ENCODE data around the gene C1orf232. TPM values are rescaled to one million over a fixed set of nuclear protein-coding genes. Genes with fewer than 3 reads are reported as not detected.
A peak's percentile ranks its signal among the peaks of the same experiment; 100 is the strongest.

C1orf232 gene
- total RNA-seq, 1 donor from 2014 or later, result not detected

GRCh38 chr1:26180010-26180506 lies 11.3 kb upstream of the C1orf232 start:
- DNase-seq (ENCODE audit: low read depth, low spot score), result no peak

DNA sequence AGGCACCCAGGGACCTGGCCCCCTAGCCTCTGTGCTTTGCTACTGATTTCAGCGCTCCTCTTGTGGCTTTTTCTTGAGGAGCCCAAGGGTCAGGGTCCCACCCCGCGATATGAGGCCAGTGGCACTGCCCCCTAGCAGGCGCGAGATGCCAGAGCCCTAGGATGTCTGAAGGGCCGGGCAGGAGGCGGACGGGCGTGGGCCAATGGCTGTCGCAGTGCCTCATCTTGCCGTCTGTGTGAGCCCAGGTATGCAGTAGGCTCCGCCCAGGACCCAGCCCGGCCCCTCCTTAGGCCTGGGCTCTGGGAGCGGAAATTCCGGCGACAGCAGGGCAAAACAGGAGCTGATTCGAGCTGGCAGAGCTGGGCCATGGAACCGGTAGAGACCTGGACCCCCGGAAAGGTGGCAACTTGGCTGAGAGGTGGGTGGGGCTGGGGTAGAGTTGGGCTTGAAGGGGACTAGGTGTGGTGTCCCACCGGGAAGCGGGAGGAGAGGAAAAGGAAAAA lies 8.5 kb upstream of the C1orf232 start, which contains the start of gene CNKSR1:
TSS of gene CNKSR1 (plus strand) at position 310 of the 503 bp plus-strand sequence. CDS start at position 367, 57 bp downstream.
- no peak for DNase-seq (ENCODE audit: low read depth, low spot score)

DNA sequence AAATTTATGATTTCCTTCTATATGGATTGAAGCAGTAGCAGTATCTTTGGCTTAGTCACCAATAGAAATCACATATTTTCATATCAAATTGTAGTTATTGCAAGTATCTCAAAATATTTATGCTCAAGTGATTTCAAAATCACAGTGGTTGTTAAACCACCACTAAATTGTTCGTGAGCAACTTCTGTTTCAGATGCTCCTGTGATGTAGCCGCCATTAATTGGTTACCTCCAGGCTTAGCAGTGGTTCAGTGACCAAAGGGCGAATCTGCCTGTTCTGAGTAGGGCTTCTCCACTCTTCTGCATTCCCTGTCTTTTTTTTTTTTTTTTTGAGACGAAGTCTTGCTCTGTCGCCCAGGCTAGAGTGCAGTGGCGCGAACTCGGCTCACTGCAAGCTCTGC lies 6.6 kb upstream of the C1orf232 start:
- no peak for DNase-seq (ENCODE audit: low read depth, low spot score)

GRCh38 chr1:26171084-26172072 lies 2.6 kb upstream of the C1orf232 start, which contains the start of gene ZNF593OS:
ZNF593OS (minus strand) TSS chr1:26171832; CDS start chr1:26171661, 171 bp downstream.
- no peak for DNase-seq (ENCODE audit: low read depth, low spot score)

DNA sequence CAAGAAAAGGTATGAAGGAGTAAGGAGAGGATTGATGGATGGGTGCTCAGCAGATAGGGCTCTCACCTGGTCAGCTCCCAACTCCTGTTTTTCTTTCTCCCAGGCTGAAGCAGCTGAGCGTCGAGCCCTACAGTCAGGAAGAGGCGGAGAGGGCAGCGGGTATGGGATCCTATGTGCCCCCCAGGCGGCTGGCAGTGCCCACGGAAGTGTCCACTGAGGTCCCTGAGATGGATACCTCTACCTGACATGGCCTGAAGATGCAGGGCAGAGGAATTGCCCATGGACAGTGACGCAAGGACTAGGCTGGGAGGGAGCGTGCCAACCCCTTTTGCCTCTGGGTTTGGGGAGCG lies 1.7 kb upstream of the C1orf232 start:
- DNase-seq (ENCODE audit: low read depth, low spot score), result no peak

DNA sequence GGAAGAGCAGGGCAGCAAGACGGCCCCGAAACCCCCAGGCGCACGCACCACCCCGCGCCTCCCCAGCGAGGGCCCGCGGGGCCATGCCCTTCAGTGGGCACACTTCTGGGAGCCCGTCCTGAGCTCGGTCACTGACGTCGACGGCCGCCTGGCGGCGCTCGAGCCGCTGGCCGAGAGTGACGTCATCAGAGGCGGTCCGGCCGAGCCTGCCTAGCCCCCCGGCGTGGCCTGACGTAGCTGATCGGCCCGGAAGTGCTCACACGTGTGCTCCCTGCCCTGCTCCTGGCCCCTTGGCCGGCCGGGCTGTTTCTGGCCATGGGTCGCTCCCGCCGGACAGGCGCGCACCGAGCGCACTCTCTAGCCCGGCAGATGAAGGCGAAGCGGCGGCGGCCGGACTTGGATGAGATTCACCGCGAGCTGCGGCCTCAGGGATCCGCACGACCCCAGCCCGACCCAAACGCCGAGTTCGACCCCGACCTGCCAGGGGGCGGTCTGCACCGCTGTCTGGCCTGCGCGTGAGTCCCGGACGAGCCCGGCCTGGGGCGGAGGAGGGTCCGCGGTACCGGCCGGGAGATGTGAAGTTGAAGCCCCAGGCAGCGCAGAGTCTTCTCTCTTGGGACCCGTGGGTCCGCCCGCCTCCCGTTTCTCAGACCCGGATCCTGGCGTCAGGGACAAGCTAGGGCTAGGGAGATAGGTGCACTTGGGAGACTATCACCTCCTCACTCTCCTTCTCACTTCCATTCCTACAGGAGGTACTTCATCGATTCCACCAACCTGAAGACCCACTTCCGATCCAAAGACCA lies 1.1 kb upstream of the C1orf232 start, which contains the start of gene ZNF593:
TSS of gene ZNF593 (plus strand) at position 240 of the 803 bp plus-strand sequence. CDS start at position 316, 76 bp downstream.
- DNase-seq (ENCODE audit: low read depth, low spot score), result peak; percentile 74

- no peak for DNase-seq (ENCODE audit: low read depth, low spot score)
These were observed 413 bp upstream of the C1orf232 start for GRCh38 chr1:26169198-26169554.

DNA sequence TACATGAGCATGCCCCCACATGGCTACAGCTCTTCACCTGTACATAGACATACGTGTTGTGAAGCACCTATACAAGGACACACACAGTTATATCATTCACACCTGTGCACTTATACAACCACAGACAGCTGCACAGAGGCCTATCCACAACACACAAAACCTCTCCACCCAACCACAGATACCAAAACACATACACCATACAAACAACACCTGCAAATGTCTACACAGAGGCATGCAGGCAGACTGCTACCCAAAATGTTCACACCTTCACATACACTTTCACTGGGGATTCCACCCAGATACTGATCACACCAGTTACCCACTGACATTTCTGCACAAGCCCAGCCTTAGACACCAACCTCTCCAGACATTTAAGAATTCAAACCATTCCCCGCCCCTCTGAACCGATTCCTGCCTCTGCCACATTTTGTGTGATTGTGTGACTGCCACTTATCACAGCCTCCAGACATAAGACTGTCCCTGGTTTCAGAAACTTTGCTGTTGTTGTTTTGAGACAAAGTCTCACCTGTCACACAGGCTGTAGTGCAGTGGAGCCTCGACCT lies 2.0 kb downstream of the C1orf232 start:
- no peak for DNase-seq (ENCODE audit: low read depth, low spot score)

DNA sequence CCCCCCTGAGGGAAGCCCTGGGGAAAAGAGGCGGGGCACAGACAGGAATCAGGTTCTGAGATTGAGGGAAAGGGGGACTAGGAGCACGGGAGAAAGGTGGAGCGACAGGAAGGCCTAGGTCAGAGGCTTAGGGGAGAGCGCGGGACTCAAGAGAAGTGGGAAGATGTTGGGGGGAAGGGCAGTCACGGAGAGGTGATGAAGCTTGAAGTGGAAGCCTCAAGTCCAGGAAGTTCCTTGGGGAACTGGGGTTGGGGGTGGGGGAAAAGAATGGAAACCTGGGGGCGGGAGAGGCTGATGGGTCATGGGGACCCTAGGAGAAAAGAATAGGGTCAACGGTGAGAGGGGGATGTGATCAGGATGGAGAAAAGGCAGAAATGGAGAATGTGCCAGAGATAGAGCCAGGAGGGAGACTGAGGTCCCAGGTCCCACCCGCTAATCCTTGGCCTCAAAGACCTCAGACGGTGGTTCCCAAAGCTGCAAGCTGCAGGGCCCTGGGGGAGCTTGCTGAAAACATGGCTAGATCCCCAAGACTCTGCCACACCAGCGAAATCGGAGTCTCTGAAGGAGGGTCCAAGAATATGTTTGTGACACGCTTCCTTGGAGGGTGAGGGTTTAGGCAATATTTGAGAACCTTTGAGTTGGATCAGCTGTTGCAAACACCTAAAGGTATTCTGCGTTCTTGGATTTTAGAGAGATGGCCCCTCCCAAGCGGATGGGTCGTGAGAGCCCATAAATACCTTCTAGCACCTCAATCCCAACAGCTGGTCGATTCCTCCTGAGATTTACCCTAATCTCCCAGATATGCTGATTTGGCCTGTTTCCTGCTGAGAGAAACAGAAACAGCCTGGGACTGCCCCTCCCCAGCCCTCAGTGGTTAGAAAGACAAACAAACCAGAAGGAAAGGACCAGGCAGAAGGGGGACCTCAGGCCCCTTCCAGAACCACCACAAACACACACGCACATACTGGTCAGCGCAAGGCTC lies 3.6 kb downstream of the C1orf232 start:
- no peak for DNase-seq (ENCODE audit: low read depth, low spot score)

DNA sequence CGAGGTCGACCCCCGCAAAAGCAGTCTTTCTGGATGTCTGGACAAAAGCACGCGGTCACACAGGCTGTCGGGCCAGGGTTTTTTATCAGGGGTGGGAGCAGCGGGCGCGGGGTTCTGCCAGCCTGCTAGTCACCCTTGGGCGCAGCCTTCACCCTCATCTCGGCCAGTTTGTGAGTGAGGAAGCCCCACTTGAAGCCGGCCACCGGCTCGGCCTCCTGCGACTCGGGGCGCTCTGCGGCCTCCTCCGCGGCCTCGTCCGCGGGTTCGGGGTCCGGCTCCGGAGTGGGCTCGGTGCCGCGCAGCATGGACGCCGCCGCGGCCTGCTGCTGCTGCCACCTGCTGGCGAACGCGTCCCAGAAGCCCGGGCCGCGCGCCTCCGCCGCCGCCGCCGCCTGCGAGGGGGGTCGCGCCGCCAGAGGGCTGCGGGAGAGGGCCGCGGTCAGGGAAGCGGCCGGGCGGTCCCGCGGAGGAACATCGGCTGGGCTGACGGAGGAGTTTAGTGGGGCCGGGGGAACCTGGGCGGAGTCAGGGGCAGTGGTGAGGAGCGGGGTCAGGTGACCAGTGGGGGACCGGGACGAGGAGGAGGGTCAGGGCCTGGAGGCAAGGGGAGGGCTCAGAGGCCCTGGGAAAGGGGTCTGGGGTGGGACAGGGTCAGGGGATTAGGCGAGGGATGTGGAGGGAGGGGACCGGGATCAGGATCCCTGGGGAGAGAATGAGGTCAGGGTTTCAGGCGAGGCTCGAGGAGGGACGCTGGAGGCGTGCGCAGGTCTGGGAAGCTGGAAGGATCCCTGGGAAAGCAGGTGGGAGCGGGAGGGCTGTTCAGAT lies 4.5 kb downstream of the C1orf232 start:
- DNase-seq (ENCODE audit: low read depth, low spot score), result no peak

DNA sequence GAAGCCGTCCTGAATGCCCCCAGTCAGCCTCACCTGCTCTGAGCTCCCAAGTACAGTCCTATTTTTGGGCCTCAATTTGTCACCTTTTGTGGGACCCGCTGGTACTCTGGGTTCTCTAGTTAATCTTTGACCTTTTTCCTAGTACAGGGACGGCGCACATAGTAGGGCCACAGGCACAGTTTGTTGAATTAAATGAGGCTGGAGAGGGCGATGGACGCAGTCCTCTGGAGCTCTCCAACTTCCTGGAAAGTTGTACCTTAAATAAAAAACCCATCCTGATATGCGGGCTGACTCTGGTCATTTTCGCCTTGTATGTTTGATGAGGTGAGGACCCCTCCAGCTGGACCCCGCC lies 5.1 kb downstream of the C1orf232 start:
- no peak for DNase-seq (ENCODE audit: low read depth, low spot score)

GRCh38 chr1:26162220-26162709 lies 6.5 kb downstream of the C1orf232 start:
- no peak for DNase-seq (ENCODE audit: low read depth, low spot score)

DNA sequence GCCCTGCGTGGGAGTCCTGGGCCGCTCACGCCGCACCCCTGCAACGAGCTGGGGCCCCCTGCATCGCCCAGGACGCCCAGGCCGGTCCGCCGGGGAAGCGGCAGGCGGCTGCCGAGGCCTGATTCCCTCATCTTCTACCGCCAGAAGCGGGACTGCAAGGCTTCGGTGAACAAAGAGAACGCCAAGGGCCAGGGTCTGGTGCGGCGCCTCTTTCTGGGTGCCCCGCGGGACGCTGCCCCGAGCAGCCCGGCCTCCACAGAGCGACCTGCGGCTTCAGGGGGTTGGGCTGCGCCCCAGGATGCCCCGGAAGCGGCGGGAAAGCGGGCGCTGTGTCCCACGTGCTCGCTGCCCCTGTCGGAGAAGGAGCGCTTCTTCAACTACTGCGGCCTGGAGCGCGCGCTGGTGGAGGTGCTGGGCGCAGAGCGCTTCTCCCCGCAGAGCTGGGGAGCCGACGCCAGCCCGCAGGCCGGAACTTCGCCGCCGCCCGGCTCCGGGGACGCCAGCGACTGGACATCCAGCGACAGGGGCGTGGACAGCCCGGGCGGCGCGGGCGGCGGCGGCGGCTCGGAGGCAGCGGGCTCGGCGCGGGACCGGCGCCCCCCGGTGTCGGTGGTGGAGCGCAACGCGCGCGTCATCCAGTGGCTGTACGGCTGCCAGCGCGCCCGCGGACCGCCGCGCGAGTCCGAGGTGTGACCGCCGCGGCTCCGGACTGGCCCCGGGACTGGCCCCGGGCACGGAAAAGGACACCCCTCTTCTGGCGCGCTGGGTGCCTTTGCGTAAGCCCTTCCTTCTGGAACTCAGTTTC lies 7.1 kb downstream of the C1orf232 start:
- no peak for DNase-seq (ENCODE audit: low read depth, low spot score)

GRCh38 chr1:26160527-26161414 lies 8.0 kb downstream of the C1orf232 start:
- no peak for DNase-seq (ENCODE audit: low read depth, low spot score)

DNA sequence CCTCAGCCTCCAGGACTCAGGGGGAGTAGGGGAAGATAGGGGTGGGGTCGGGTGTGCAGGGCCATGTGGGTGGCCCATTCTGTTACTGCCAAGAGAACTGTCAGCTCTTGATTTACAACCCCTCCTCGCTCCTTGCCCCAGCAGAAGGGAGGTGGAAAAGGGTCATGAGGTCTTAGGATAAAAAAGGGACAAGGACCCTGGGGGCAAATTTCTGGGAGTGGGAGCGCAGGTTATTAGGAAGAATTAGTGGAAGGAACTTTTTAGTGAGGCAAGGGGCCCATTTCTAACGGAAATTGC lies 9.1 kb downstream of the C1orf232 start:
- DNase-seq (ENCODE audit: low read depth, low spot score), result no peak

DNA sequence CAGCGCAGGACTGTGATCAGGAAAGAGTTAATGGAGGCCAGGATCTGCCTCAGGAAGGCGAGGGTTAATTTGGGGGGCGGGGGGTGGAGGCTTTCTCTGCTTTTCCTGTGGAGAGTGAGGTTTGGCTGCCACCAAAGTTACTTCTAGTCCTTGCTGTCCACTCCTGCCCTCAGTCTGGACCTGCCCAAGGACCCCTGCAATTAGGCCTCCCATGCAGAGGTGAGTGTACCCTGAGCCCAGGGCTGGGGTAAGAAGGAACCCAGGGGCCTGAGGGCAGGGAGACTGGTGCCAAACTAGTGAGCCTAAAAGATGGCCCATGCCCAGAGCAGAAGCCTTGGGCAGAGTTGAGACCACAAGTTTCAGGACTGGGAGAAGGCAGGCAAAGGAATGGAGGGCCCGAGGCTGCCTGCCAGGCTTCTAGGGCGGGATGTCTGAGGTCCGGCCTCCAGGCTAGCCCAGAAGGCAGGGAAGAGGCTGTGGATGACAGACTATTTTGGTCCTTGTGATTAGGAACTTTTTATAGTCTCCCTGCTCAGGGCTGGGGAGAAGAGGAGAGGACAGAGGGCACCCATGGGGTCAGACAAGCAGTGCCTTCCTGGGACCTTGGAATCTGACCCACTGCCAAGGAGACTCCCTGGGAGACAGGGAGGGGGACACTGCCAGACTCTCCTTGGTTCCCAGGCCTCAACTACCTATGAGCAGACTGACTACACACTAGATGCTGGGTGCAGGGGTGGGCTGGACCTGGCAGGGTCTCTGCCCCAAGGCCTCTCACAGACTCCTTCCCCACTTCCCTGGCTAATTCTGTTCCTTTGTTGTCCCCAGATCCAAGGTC lies 9.6 kb downstream of the C1orf232 start, which contains the start of gene FAM110D:
TSS of gene FAM110D (plus strand) at position 172 of the 835 bp plus-strand sequence. CDS start 2,213 bp downstream, outside the sequence.
- DNase-seq (ENCODE audit: low read depth, low spot score), result no peak

Data from pulmonary artery endothelial cell (primary cell).